MM.1S (cell line): ENCODE results near the gene ARHGAP1.

ENCODE experiments used
- DNase-seq: peaks from one replicate; pipeline ENCODE4 v3.0.0-alpha.2; 2015
- H2AFZ ChIP-seq: fragments of 300-600 bp; sonication (generic); 2 replicates; pipeline ENCODE4 v1.6.0; 2016; ENCODE audit warnings: antibody characterized with exemption, low read length
- H3F3A ChIP-seq: fragments of 300-600 bp; sonication (generic); 2 replicates; pipeline ENCODE4 v1.6.1; 2016; ENCODE audit warnings: mild to moderate bottlenecking, antibody characterized with exemption, low read length, moderate library complexity, mixed read lengths; ENCODE audit not compliant: insufficient read depth
- H3K27ac ChIP-seq: fragments of 300-600 bp; sonication (generic); 2 replicates; pipeline ENCODE4 v1.5.1; 2016; ENCODE audit warnings: mild to moderate bottlenecking, low read length
- H3K27me3 ChIP-seq: fragments of 300-600 bp; sonication (generic); replicated peaks from 2 replicates; pipeline ENCODE4 v1.6.0; 2016; ENCODE audit warnings: low read length; ENCODE audit not compliant: insufficient read depth
- H3K36me3 ChIP-seq: fragments of 300-600 bp; sonication (generic); replicated peaks from 2 replicates; pipeline ENCODE4 v1.6.1; 2016; ENCODE audit warnings: mild to moderate bottlenecking, low read length, mixed read lengths; ENCODE audit not compliant: insufficient read depth
- H3K4me1 ChIP-seq: fragments of 300-600 bp; sonication (generic); 2 replicates; pipeline ENCODE4 v1.6.1; 2016; ENCODE audit warnings: low read length, mixed read lengths
- H3K4me2 ChIP-seq: fragments of 300-600 bp; sonication (generic); 2 replicates; pipeline ENCODE4 v1.6.0; 2016; ENCODE audit warnings: low read depth, low read length
- H3K4me3 ChIP-seq: fragments of 300-600 bp; sonication (generic); 2 replicates; pipeline ENCODE4 v1.5.1; 2016; ENCODE audit warnings: low read length, mixed read lengths
- H3K79me2 ChIP-seq: fragments of 300-600 bp; sonication (generic); 2 replicates; pipeline ENCODE4 v1.6.1; 2016; ENCODE audit warnings: mixed run types, low read length, mixed read lengths
- H3K9ac ChIP-seq: fragments of 300-600 bp; sonication (generic); 2 replicates; pipeline ENCODE4 v1.6.1; 2016; ENCODE audit warnings: low read length, mixed read lengths
- H3K9me2 ChIP-seq: fragments of 300-600 bp; sonication (generic); replicated peaks from 2 replicates; pipeline ENCODE4 v1.6.1; 2016; ENCODE audit warnings: mild to moderate bottlenecking, low read length, mixed read lengths; ENCODE audit not compliant: insufficient read depth
- H3K9me3 ChIP-seq: fragments of 300-600 bp; sonication (generic); replicated peaks from 2 replicates; pipeline ENCODE4 v1.6.1; 2016; ENCODE audit warnings: mild to moderate bottlenecking, low read length, mixed read lengths; ENCODE audit not compliant: insufficient read depth
- H4K20me1 ChIP-seq: fragments of 300-600 bp; sonication (generic); 2 replicates; pipeline ENCODE4 v1.6.1; 2016; ENCODE audit warnings: mild to moderate bottlenecking, low read length, moderate library complexity, mixed read lengths; ENCODE audit not compliant: insufficient read depth
- CTCF ChIP-seq: fragments of 300-600 bp; sonication (generic); IDR thresholded peaks from 2 replicates; pipeline ENCODE4 v1.5.1; 2016; ENCODE audit warnings: antibody characterized with exemption, low read length, mixed read lengths
- EZH2 ChIP-seq: fragments of 300-600 bp; sonication (generic); optimal IDR thresholded peaks from 2 replicates; pipeline ENCODE3; 2017; ENCODE audit warnings: low read depth, mild to moderate bottlenecking, antibody characterized with exemption, low read length, mixed read lengths
- EZH2phosphoT487 ChIP-seq: fragments of 300-600 bp; sonication (generic); IDR thresholded peaks from 2 replicates; pipeline ENCODE4 v1.6.1; 2018; ENCODE audit warnings: antibody characterized with exemption, low read length

ARHGAP1 gene

GRCh38 chr11:46736615-46737014 lies 36.2 kb upstream of the ARHGAP1 start:
- no peak overlapping the region for H3K4me2 ChIP-seq

GRCh38 chr11:46736146-46736545 lies 35.7 kb upstream of the ARHGAP1 start:
- H3K9me2 ChIP-seq, result no peaks in the 10 kb centered on the region
- H3K27ac ChIP-seq, result no peak overlapping the region
- no peaks in the 10 kb centered on the region for H4K20me1 ChIP-seq
- H3K4me1 ChIP-seq, result no peaks in the 10 kb centered on the region
- no peaks in the 10 kb centered on the region for H3K36me3 ChIP-seq
- no peaks in the 10 kb centered on the region for H3K27me3 ChIP-seq
- no peaks in the 10 kb centered on the region for H3F3A ChIP-seq
- no peak overlapping the region for H2AFZ ChIP-seq
- H3K4me2 ChIP-seq, result no peak overlapping the region
- DNase-seq, result no peak
- no peak overlapping the region for H3K4me3 ChIP-seq
- H3K79me2 ChIP-seq, result no peaks in the 10 kb centered on the region
- no peak for TF ChIP-seq CTCF
- no peak for TF ChIP-seq EZH2
- TF ChIP-seq EZH2phosphoT487, result no peak
- no peak overlapping the region for H3K9ac ChIP-seq
- no peaks in the 10 kb centered on the region for H3K9me3 ChIP-seq

More at GRCh38 chr11:46736615-46737014, 36.2 kb upstream of the ARHGAP1 start:
- Histone ChIP-seq H3K4me1 (no peaks in the 10 kb centered on the region), H3K4me3 (no peak overlapping the region), H3K27me3 (no peaks in the 10 kb centered on the region), H3K79me2 (no peaks in the 10 kb centered on the region), H3K9me2 (no peaks in the 10 kb centered on the region), H3K9me3 (no peaks in the 10 kb centered on the region), H3F3A (no peaks in the 10 kb centered on the region), H3K36me3 (no peaks in the 10 kb centered on the region), H4K20me1 (no peaks in the 10 kb centered on the region), H3K27ac (no peak overlapping the region), H3K9ac (no peak overlapping the region), H2AFZ (no peak overlapping the region)
- TF ChIP-seq EZH2, result no peak
- TF ChIP-seq CTCF, result no peak
- no peak for TF ChIP-seq EZH2phosphoT487
- no peak for DNase-seq

GRCh38 chr11:46733234-46733633 lies 32.8 kb upstream of the ARHGAP1 start:
- no peak for TF ChIP-seq CTCF
- TF ChIP-seq EZH2, result no peak
- no peak for TF ChIP-seq EZH2phosphoT487
- H3K27me3 ChIP-seq, result no peaks in the 10 kb centered on the region
- H3F3A ChIP-seq, result no peaks in the 10 kb centered on the region
- no peak overlapping the region for H3K4me2 ChIP-seq
- H3K4me3 ChIP-seq, result no peak overlapping the region
- H3K4me1 ChIP-seq, result no peaks in the 10 kb centered on the region
- no peak overlapping the region for H2AFZ ChIP-seq
- no peaks in the 10 kb centered on the region for H3K9me2 ChIP-seq
- no peak overlapping the region for H3K9ac ChIP-seq
- H3K9me3 ChIP-seq, result no peaks in the 10 kb centered on the region
- no peak overlapping the region for H3K27ac ChIP-seq
- no peaks in the 10 kb centered on the region for H4K20me1 ChIP-seq
- DNase-seq, result no peak
- no peaks in the 10 kb centered on the region for H3K79me2 ChIP-seq
- no peaks in the 10 kb centered on the region for H3K36me3 ChIP-seq
